Loucy (cell line): ENCODE data around the gene SAMD4A.

Experiments used
- EZH2phosphoT487 ChIP-seq: fragments of 200-600 bp; IDR thresholded peaks from 2 replicates; pipeline ENCODE4 v1.6.1; 2018; ENCODE audit warnings: antibody characterized with exemption, mild to moderate bottlenecking, moderate library complexity, borderline replicate concordance
- TF ChIP-seq, protein P1 (sequence below): fragments of 200-600 bp; sonication (generic); conservative IDR thresholded peaks from 2 replicates; pipeline ENCODE4 v1.5.1; 2014; ENCODE audit warnings: mild to moderate bottlenecking, antibody characterized with exemption, low read length

DNA sequence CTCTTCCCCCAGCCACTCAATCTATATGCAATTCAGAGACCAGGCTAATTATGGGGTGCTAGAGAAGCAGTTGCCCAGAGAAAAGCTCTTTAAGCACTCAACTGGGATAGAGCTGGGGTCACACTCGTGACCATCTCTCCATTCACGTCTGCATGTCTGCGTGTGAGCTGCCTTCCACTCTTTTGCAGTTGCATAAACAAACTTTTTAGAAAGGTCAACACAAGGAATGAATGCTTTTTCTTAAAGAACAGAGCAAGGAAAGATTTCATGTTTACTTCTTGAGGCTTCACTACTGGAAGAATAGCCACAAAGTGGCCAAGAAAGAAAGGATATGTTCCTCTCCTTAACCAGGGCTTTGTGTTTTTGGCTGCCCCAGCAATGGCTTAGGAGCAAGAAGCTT is 151.1 kb downstream of the SAMD4A start:
- TF ChIP-seq EZH2phosphoT487, result no peak
- TF ChIP-seq, protein P1, sequence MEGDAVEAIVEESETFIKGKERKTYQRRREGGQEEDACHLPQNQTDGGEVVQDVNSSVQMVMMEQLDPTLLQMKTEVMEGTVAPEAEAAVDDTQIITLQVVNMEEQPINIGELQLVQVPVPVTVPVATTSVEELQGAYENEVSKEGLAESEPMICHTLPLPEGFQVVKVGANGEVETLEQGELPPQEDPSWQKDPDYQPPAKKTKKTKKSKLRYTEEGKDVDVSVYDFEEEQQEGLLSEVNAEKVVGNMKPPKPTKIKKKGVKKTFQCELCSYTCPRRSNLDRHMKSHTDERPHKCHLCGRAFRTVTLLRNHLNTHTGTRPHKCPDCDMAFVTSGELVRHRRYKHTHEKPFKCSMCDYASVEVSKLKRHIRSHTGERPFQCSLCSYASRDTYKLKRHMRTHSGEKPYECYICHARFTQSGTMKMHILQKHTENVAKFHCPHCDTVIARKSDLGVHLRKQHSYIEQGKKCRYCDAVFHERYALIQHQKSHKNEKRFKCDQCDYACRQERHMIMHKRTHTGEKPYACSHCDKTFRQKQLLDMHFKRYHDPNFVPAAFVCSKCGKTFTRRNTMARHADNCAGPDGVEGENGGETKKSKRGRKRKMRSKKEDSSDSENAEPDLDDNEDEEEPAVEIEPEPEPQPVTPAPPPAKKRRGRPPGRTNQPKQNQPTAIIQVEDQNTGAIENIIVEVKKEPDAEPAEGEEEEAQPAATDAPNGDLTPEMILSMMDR, result no peak
